ENCODE results near the gene RTN4RL2.

Gene RTN4RL2

GRCh38 chr11:57453543-57454177 is 6.7 kb upstream of the RTN4RL2 start:
- H3K4me3 ChIP-seq (ENCODE audit: low read length) = no peak overlapping the region
- no peaks in the 10 kb centered on the region for H3K79me2 ChIP-seq (ENCODE audit: control insufficient read depth, low read length)
- TF ChIP-seq CTCF (IDR thresholded peaks at IDR 0.05; ENCODE audit: low read depth, low read length, poor library complexity, severe bottlenecking) = no peak
- no peak for TF ChIP-seq EZH2phosphoT487 (IDR thresholded peaks at IDR 0.05; ENCODE audit: borderline replicate concordance, low read length)
- peaks cover 10% of the 10 kb centered on the region for H3K4me1 ChIP-seq (ENCODE audit: control insufficient read depth, low read length)
- H4K20me1 ChIP-seq (ENCODE audit: control insufficient read depth, insufficient read depth, low read depth, low read length) = no peaks in the 10 kb centered on the region
- H3F3A ChIP-seq (ENCODE audit: control insufficient read depth, insufficient read depth) = no peaks in the 10 kb centered on the region
- no peak overlapping the region for H3K4me2 ChIP-seq (ENCODE audit: low read length)
- no peak overlapping the region for H3K27ac ChIP-seq (ENCODE audit: low read depth, low read length)
- no peaks in the 10 kb centered on the region for H3K9me3 ChIP-seq (ENCODE audit: control insufficient read depth, insufficient read depth, low read length)
- H3K36me3 ChIP-seq (ENCODE audit: control insufficient read depth, low read length) = no peaks in the 10 kb centered on the region
- H3K27me3 ChIP-seq (ENCODE audit: control insufficient read depth, low read length) = peaks cover 38% of the 10 kb centered on the region
- no peaks in the 10 kb centered on the region for H3K9me2 ChIP-seq (replicated peaks; ENCODE audit: control insufficient read depth, low read length)

GRCh38 chr11:57456960-57457642 is 3.2 kb upstream of the RTN4RL2 start:
- Histone ChIP-seq H4K20me1 (ENCODE audit: control insufficient read depth, insufficient read depth, low read depth, low read length) (no peaks in the 10 kb centered on the region), H3K27ac (ENCODE audit: low read depth, low read length) (no peak overlapping the region), H3K4me1 (ENCODE audit: control insufficient read depth, low read length) (peaks cover 25% of the 10 kb centered on the region), H3K27me3 (ENCODE audit: control insufficient read depth, low read length) (peaks cover 60% of the 10 kb centered on the region), H3F3A (ENCODE audit: control insufficient read depth, insufficient read depth) (no peaks in the 10 kb centered on the region), H3K9me2 (replicated peaks; ENCODE audit: control insufficient read depth, low read length) (no peaks in the 10 kb centered on the region), H3K9me3 (ENCODE audit: control insufficient read depth, insufficient read depth, low read length) (no peaks in the 10 kb centered on the region), H3K4me2 (ENCODE audit: low read length) (no peak overlapping the region), H3K36me3 (ENCODE audit: control insufficient read depth, low read length) (no peaks in the 10 kb centered on the region), H3K4me3 (ENCODE audit: low read length) (no peak overlapping the region), H3K79me2 (ENCODE audit: control insufficient read depth, low read length) (no peaks in the 10 kb centered on the region)
- TF ChIP-seq EZH2phosphoT487 (IDR thresholded peaks at IDR 0.05; ENCODE audit: borderline replicate concordance, low read length) (no peak), CTCF (IDR thresholded peaks at IDR 0.05; ENCODE audit: low read depth, low read length, poor library complexity, severe bottlenecking) (peak; percentile 92)

- Histone ChIP-seq H3K27me3 (ENCODE audit: control insufficient read depth, low read length) (peaks cover 58% of the 10 kb centered on the region), H3K27ac (ENCODE audit: low read depth, low read length) (no peak overlapping the region), H3K9me2 (replicated peaks; ENCODE audit: control insufficient read depth, low read length) (no peaks in the 10 kb centered on the region), H3K4me1 (ENCODE audit: control insufficient read depth, low read length) (peaks cover 25% of the 10 kb centered on the region), H3F3A (ENCODE audit: control insufficient read depth, insufficient read depth) (no peaks in the 10 kb centered on the region), H4K20me1 (ENCODE audit: control insufficient read depth, insufficient read depth, low read depth, low read length) (no peaks in the 10 kb centered on the region), H3K36me3 (ENCODE audit: control insufficient read depth, low read length) (no peaks in the 10 kb centered on the region), H3K79me2 (ENCODE audit: control insufficient read depth, low read length) (no peaks in the 10 kb centered on the region), H3K4me2 (ENCODE audit: low read length) (no peak overlapping the region), H3K4me3 (ENCODE audit: low read length) (no peak overlapping the region), H3K9me3 (ENCODE audit: control insufficient read depth, insufficient read depth, low read length) (no peaks in the 10 kb centered on the region)
- peak; percentile 34 for TF ChIP-seq CTCF (IDR thresholded peaks at IDR 0.05; ENCODE audit: low read depth, low read length, poor library complexity, severe bottlenecking)
- no peak for TF ChIP-seq EZH2phosphoT487 (IDR thresholded peaks at IDR 0.05; ENCODE audit: borderline replicate concordance, low read length)
Measured at GRCh38 chr11:57457643-57458023, 2.7 kb upstream of the RTN4RL2 start.

All from DOHH2 (cell line).